HG03135 (cell line): ENCODE measurements around the gene SLC14A1.

Source experiments
- ATAC-seq: cut with Tn5 transposase; IDR thresholded peaks from one replicate; pipeline ENCODE4 v1.9.1; 2021; ENCODE audit warnings: mild to moderate bottlenecking, moderate library complexity; ENCODE audit not compliant: unreplicated experiment

The SLC14A1 gene

DNA sequence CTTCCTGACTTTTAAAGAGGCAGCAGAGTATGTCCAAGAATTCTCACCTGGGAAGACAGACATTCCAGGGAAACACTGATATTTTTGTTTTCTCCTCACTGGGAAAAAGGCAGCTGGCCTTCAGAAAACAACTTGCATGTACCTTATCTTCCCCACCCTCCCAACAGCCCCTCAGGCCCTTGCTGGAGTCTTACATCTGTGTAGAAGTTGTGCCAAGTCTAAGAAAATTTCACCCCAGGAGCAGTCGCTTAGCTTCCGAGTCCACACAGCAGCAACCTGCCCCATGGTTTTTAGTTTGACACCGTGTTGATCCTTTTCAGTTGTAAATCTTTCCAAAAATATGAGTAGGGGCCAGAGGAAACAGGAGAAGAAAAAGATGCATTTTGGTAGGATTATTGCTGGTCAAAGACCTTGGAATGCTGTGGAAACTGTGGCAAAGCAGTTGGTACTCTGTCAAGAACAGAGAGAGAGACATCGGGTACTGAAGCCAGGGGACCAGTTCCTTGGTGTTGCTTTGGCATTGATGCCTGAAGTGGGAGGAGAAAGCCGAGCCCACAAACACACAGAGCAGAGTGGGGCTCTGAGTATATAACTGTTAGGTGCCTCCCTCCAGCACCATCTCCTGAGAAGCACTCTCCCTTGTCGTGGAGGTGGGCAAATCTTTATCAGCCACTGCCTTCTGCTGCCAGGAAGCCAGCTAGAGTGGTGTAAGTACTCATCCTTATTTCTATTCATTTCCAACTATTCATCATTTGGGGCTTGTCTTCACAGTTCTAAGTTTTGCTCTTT, at the start of gene SLC14A1:
TSS of gene SLC14A1 (plus strand) at position 615 of the 789 bp plus-strand sequence. CDS start 6,140 bp downstream, outside the sequence.
- ATAC-seq, result no peak

DNA sequence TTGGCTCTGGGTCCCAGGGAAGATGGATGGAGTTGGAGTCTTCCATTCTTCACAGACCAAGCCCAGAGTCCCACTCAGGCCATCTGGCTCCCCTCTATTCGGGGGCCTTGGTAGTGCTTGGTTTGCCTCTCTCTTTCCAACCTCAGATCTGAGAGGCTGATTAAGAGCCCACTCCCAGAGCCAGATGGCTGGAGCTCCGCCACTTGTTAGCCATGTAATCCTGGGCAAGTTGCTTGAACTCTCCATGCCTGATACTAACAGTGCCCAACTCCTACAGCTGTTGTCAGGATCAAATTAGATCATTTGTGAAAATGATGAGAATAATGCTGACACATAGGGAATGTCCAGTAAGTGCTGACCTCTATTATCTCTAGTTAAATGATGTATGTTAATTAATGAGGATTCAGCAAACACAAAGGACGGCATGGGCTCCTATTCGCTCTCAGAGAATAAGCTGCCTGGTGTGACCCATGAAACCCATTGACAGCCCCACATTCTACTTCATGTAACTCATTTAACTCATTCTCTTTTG, 46.6 kb upstream of the SLC14A1 start:
- ATAC-seq, result no peak

DNA sequence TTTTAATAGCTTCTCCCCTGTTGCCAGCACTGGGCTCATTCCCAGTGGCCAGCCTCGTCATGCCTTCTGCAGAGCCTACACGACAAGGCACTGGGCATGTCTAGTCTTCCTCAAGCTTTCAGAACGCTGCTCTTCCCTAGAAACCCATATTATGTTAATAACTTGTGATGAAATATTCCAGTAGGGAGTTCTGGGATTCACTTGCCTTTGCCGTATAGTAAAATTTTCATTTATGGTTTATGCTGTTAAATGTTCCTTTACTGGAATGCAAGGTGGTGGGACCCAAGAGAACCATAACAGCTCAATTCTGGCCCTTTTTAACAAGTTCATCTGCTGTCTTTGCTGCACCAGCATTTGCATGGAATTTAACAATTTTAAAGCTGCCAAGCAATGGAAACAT, 45.5 kb upstream of the SLC14A1 start:
- no peak for ATAC-seq

DNA sequence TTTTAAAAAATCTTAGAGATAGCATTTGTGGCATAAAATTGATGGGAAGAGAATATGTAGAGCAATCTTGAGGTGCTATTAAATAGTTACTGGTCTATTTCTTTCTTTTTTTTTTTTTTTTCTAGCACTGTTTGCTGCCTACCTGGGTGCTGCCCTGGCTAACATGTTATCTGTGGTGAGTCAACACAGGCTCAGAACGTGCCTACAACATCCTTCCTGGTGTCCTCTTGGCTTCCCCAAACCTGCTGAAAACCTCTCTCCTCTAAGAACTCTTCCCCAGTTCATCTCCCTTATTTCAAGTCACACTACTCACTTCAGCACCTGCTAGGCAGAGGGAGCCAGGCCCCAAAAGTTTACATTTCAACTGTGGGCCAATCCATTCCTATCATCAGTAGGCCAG, 45.1 kb upstream of the SLC14A1 start:
- ATAC-seq, result no peak

DNA sequence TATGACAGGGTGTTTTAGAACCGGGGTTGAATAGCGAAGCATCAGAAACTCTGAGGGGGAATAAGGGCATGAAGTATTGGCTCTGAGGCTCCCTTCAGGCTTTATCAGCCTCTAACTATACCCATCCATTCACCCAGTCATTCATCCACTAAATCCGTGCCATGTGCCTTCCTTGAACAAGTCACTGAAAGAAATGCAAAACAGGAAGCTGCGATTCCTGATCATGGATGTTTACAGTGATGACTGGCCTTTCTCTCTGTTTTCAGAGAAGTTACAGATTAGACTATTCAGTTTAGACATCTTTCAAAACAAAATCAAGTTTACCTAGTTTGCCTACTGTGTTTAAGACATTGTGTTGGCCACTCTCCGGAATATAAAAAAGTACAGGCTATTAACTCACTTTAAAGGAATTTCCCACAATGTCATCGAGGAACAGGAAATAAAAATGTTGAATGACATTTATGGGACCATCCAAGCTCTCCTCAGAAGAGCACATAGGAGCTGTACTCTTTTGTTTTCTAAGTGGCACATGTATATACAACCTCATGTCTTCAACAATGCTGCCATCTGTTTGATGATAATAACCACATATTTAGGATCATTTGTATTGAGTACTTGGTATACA, 43.8 kb upstream of the SLC14A1 start:
- ATAC-seq, result no peak

DNA sequence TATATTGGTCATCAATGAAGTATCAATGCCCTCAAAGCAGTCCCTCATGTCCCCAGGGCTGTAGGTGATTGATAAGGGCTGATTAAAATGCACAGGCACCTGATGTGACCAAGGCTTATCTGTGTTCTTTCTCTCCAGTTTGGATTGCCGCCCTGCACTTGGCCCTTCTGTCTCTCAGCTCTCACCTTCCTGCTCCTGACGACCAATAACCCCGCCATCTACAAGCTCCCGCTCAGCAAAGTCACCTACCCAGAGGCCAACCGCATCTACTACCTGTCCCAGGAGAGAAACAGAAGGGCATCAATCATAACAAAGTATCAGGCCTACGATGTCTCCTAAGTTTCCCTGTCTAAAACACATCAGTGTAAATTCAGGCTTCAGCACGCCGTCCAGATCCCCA, 41.8 kb upstream of the SLC14A1 start:
- ATAC-seq, result no peak

DNA sequence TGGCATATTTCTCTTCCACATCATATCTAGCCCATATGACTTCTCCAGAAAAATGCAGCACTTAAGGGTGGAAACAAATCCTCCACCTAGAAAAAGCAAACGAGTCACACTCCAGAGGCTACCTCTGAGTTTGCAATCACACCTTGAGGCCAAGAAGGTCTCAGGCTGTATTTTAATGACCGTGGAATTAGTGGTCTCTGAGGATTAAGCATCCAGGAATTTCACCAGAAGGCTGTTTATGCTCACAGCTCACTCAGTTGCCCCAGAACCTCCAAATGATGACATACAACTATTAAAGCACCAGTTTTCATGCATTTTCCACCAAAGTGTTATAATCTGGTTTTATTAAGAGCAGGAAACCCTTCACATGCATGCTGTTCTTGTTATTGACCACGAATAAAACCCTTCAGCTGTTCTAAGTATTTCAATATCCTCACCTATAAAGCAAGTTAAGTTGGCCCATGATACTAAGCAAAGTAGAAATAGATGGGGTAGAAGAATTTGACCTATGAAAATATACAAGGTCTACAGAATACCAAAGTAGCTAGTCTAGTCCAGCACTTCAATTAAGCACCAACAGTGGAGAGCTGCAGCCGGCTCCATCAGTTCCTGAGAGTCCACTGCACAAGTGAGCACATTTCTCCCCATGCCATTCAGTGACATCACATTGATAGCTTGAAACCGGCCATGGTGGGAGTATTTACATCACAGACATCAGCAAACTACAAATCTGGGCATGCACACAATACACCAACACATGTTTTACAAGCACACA, 39.5 kb upstream of the SLC14A1 start:
- ATAC-seq, result no peak

DNA sequence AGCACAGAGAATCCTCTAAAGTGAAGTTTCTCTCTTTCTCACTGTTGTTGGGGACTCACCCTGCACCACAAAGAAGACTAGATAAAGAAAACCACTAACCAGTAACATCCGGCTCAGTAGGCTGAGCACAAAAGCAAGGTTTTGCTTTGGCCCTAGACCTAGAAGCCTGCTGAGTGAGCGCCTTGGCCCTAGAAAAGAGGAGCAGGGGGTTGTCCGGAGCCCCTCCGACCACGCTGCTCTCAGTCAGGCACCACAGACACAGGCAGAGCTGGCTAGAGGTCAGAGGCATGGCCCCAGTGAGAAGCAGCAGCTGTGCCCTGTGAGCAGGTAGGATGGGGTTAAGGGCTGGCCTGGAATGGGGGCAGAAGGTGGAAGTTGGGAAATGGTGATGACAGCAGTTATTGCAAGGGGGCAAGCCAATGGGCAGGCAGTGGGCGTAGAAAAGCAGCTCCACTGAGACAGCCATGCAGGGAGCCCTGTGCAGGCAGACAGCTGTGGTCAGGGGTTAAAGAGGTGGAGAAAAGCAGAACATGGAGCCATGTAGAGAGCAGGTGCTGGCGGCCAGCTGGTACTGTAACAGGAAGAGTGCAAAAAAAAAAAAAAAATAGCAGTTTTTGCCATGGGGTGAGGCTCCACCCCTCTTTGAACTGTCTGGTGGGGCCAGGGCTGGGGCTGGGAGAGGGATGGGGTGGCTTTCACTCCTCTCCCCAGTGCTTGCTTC, 36.9 kb upstream of the SLC14A1 start:
- ATAC-seq, result peak; percentile 79

DNA sequence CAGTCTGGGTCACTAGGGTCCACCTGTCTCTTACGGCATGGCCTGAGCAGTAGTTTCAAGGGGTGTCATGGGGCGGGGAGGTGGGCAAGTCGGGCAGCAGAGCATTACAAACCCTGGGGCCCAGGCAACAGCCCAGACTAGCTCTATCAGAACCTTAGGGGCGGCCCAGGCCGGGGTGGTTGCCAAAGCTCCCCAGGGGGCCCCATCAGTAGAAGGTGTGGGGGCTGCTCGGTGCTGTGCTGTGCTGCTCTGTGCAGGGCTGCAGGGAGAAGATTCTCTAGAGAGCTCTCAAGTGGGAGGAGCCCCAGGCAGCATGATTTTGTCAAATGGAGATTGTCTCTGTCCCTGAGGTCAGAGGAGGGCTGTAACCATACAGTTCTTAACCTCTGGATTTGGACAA, 36.4 kb upstream of the SLC14A1 start:
- ATAC-seq, result peak; percentile 33

DNA sequence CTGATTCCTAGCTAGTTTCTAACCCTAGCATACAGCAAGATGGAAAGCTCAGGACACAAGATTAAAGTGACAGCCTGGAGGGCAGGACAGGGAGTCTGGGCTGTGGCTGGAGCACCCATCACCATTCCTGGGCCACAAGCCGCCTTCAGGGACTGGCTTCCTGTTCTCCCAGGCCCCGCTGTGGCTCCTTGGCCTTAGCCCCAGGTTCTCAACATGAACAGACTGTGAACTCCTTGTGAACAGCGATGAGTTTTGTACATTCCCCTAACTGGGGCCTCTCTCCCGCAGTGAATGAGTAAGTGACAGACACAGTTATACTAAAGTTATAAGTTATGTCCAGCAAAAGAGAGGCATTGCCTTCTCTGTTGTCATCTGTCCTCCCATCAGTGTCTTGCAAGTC, 35.9 kb upstream of the SLC14A1 start:
- ATAC-seq, result no peak

DNA sequence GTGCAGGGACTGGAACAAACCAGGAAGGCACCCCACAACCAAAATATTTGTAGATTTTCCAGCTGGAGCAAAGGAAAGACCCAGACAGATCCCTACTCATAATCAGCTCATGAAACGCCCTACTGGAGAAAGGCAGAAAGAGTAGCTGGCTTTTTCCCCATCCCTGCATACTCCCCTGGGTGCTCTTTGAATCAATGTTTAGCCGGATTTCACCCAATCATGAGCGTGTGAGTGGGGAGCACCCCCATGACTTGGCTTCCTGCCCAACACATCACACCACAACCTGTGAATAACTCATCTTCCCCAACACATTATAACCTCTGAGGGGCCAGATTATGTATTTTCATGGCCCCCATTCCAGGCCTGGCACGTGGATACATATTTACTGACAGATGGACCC, 35.1 kb upstream of the SLC14A1 start:
- ATAC-seq, result no peak

DNA sequence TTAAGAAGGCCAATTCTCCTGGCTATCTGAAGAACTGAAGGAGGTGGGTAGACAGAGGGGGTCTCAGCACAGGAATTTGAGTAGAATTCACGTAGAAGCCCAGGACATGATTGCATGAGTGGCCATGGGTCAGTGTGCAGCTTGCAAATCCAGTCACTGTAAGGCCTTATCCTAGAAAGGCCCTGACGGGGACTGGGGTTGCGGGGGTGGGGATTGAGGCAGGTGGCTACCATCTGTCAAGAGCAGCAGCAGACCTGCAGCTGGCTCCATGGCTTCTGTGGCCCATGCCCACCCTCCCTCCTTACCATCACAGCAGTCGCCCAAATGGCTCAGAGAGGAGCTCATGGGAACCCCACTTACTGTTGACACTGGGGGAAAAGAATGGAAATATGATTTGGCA, 34.6 kb upstream of the SLC14A1 start:
- no peak for ATAC-seq

DNA sequence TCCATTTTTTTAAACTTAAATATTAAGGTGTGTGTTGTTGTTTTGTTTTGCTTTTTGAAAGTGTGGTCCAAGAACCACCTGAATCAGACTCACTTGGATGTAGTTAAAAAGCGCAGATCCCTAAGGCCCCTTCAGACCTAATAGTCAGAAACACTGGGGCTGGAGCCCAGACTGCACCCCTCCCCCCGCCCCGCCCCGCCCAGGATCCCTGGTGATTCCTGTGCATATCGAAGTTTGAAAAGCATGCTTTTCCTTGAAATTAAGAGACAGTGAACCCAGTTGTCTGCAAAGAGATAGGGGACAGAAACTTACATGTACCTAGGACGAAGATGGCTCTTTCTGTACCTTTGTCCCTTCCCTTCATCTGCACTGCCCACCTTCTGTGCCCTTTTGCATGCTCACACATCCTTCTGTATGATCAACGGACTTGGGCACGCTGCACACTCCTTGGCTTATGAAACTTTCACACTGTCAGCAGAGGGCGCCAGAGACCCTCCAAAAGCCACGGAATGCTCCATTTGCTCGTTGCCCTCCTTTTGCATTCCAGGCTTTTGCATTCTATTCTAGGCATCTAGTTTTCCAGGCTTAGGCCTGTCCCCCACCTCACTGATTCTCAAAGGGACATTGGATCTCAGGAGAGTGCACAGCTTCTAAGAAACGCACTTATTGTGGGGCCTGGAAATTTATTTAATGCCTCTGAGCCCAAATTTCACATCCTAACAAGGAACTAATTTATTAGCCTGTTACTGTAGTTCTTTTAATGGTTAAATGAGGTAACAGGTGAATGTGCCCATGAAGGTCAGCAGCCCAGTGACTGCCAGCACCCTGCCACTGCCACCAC, 32.8 kb upstream of the SLC14A1 start:
- ATAC-seq, result no peak

DNA sequence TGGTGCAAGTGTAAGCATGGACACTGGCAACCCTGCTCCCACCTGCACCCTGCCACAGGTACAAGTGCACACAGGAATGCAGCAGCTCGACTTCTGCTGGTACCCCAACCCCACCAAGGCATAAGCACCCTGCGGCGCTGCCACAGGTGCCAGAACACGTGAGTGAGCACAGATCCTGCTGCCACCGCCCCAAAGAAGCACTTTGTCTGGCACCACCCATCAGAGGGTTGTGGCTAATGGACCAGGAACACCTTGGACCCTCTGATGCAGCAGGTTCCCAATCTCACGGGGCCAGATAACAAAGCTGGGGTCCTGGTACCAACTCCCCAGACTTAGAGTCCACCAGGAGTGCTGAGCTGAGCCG, 32.2 kb upstream of the SLC14A1 start:
- ATAC-seq, result no peak

DNA sequence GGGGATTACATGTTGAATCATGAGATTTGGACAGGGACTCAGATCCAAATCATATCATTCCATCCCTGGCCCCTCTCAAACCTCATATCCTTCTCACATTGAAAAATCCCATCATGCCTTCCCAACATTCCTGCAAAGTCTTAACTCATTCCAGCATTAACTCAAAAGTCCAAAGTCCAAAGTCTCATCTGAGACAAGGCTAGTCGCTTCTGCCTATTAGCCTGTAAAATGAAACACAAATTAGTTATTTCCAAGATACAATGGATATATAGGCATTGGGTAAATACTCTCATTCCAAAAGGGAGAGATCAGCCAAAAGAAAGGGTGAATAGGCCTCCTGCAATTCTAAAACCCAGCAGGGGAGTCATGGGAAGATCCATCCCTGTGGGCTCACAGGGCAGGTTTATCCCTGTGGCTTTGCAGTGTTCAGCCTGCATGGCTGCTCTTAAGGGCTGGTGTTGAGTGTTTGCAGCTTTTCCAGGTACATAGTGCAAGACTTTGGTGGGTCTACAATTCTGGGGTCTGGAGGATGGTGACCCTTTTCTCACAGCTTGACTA, 21.2 kb upstream of the SLC14A1 start:
- ATAC-seq, result no peak

DNA sequence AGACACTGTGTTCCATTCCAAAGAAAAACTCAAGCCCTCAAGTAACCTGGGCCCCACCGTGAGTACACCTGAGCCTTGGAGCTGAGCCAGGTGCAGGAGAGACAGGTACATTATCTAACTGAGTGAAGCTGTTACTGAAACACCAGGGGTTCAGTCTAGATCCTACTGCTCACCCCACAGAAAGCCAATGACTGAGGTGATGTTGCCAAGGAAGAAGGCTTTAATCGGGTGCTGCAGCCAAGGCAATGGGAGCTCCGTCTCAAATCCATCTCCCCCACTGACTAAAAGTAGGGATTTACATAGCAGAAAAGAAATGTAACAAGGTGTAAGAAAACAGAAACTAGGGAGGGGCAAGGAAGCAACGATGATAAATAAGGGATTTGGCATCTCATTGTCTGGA, 15.2 kb upstream of the SLC14A1 start:
- no peak for ATAC-seq

DNA sequence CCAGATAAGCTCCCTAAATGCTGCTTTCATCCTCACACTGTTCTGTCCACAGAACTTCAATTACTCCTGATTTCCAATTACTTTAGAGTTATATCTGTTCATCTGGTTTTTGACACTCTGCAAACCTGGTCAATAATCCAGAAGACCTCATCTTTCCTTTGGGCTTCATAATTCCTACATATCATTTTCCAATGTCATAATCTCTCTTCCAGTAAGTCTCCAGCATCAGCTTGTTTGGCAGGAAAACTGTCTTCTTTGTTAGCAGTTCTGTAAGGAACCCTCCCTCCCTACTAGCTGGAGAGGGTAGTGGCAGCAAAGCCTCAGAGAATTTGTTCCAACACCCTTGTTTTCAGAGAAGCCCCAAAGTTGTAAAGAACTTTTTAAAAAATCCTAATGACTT, 11.9 kb upstream of the SLC14A1 start:
- ATAC-seq, result no peak

DNA sequence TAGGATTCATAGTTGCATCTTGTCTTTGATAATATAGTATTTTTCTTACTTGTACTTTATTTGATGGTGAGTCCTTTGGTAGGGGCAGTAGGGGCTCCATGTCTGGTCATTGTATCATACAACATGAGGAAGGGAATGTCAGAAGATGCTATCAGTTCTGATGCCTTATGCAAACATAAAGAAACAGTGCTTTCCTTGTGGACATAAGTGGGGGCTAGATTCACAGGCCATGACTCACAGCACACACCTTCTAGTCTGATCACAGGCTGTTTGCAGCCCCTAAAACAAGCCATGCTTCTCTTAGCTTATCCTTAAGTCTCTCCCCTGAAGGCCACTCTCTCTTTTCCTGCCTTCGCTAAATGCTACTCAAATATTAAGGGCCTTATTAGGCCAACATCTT, 10.7 kb upstream of the SLC14A1 start:
- no peak for ATAC-seq

DNA sequence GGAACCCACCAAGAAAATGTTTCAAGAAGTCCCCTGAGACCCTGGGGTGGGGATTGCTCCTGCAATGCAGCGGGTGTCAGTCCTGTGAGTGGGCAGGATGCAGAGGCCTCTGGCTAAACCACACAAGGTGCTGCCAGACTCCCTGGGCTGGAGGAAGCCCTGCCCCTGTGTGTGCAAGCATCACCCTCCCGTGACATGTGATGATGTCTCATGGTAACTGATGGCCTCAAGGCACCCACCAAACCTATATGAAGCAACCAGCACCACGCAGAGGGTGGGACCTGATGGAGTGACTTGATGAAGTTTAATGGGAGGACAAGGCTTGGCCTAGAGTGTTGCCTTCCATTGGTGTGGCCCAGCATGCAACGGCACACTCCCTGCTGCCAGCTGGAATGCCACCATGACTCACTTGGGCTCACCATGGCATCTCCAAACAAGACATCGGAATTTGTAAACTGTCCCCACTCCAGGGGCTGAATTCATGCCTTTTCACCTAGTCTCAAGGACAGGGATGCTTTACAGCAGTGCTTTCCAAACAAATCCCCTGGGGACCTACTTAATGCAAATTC, 8.7 kb upstream of the SLC14A1 start:
- ATAC-seq, result no peak

DNA sequence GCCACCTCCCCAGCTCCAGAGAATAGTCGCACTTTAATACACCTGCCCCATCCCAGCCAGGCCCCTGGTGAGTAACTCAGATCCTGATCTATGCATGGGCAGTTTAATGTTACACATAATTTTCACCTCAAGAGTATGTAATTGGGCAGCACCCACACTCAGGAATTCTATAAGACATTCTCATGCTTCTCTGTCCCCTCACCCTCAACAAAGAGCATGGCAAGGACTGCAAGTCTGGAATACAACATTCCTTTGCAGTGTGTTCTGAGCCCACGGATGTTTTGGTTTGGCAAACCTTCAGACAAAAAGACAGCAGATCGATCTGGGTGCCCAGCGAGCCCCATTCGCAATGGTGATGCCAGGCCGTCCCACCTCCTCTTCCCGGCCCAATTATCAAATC, 4.9 kb upstream of the SLC14A1 start:
- no peak for ATAC-seq
